A673 (cell line): ENCODE results near the gene METTL8. TPM values are rescaled to one million over a fixed set of nuclear protein-coding genes. Genes with fewer than 3 reads are reported as not detected.

ENCODE experiments used
- BruUV-seq: library from RNA; stranded (reverse); fragments of 400-500 nt; replicated peaks from 2 replicates; lab custom pipeline; 2021; lab: Mats Ljungman, UMichigan
- CTCF ChIA-PET: fragments of 300-600 bp; sonication (Branson Sonifier 250); formaldehyde crosslinking; loops from one replicate; lab custom pipeline; 2022; ENCODE audit warnings: antibody characterized with exemption; lab: Charles Lee
- POLR2A ChIA-PET: fragments of 300-600 bp; sonication (Branson Sonifier 250); formaldehyde crosslinking; loops from one replicate; lab custom pipeline; 2022; ENCODE audit warnings: antibody characterized with exemption; ENCODE audit not compliant: low non-redundant PET; lab: Charles Lee
- DNase-seq: peaks from one replicate; pipeline ENCODE4 v3.0.0-alpha.2; 2015; ENCODE audit warnings: low spot score
- H3K27ac ChIP-seq: fragments of 200-600 bp; sonication (generic); 2 replicates; pipeline ENCODE4 v1.5.1; 2016; ENCODE audit warnings: mixed run types, low read depth, mild to moderate bottlenecking, mixed read lengths, antibody characterized with exemption, low read length; ENCODE audit not compliant: poor library complexity, severe bottlenecking
- H3K27me3 ChIP-seq: fragments of 200-600 bp; sonication (generic); replicated peaks from 2 replicates; pipeline ENCODE4 v1.6.1; 2017; ENCODE audit warnings: mixed run types, low read depth, mild to moderate bottlenecking, mixed read lengths, antibody characterized with exemption, low read length; ENCODE audit not compliant: insufficient read depth, poor library complexity
- H3K36me3 ChIP-seq: fragments of 200-600 bp; sonication (generic); 2 replicates; pipeline ENCODE4 v1.6.1; 2016; ENCODE audit warnings: mixed run types, mild to moderate bottlenecking, mixed read lengths, antibody characterized with exemption, low read length; ENCODE audit not compliant: insufficient read depth, poor library complexity, severe bottlenecking
- H3K4me1 ChIP-seq: fragments of 200-600 bp; sonication (generic); 2 replicates; pipeline ENCODE4 v1.6.1; 2017; ENCODE audit warnings: mixed run types, mild to moderate bottlenecking, mixed read lengths, antibody characterized with exemption, low read length; ENCODE audit not compliant: insufficient read depth, poor library complexity, severe bottlenecking
- H3K4me3 ChIP-seq: fragments of 200-600 bp; sonication (generic); 2 replicates; pipeline ENCODE4 v1.5.1; 2016; ENCODE audit warnings: low read depth, mixed run types, mild to moderate bottlenecking, mixed read lengths, low read length; ENCODE audit not compliant: poor library complexity, severe bottlenecking
- H3K9me3 ChIP-seq: fragments of 200-600 bp; sonication (generic); 2 replicates; pipeline ENCODE4 v1.6.1; 2016; ENCODE audit warnings: mixed run types, low read depth, mild to moderate bottlenecking, mixed read lengths, antibody characterized with exemption, low read length; ENCODE audit not compliant: poor library complexity, severe bottlenecking
- EZH2 ChIP-seq: fragments of 200-600 bp; sonication (generic); IDR thresholded peaks from 2 replicates; pipeline ENCODE4 v1.6.1; 2017; ENCODE audit warnings: borderline replicate concordance, low read depth, mild to moderate bottlenecking, mixed read lengths, antibody characterized with exemption, low read length; ENCODE audit not compliant: poor library complexity, severe bottlenecking
- intact Hi-C: fragments of 100-400 bp; cut with micrococcal nuclease; formaldehyde crosslinking; loops from one replicate; pipeline ENCODE4 v1.10.0; 2022; ENCODE audit not compliant: unreplicated experiment
- total RNA-seq: library from RNA; stranded (reverse); gene quantifications from 2 replicates; pipeline ENCODE4 v1.2.3, GENCODE V29; 2021
- TF ChIP-seq, protein P1 (sequence below): fragments of 300-800, 200-600 bp; sonication (generic); conservative IDR thresholded peaks from 2 replicates; pipeline ENCODE4 v1.5.1; 2017; ENCODE audit warnings: low read depth, mild to moderate bottlenecking, antibody characterized with exemption, low read length, moderate library complexity, mixed read lengths

Gene METTL8
- total RNA-seq, 1 experiment from 2014 or later, result 33.5 TPM

DNA sequence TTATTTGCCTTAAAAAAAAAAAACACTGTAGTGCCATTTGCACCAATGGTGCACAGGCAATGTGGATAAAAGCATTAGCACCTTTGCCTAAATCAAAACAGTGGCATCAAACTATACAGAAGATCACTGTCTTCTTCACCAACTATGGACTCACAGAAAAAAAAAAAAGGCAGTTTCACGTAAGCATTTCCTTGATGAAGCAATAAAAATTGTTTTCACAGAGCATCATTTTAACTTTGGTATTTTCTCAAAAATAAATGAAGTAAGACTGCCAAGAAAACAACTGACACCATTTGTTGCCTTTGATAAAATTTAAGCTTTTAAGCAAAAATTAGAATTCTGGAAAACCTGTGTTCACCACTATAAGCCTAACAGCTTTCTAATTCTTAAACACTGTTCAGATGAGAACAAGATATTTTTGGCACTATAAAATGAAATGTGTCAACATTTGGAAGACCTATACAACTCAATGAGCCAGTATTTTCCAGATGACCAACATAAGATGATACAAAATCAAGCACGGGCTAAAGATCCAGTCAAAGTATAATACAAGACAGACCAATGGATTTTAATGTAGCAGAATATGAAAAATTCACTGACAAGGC, 21.1 kb downstream of the METTL8 start:
- Histone ChIP-seq H3K4me3 (no peak overlapping the region), H3K27ac (no peak overlapping the region), H3K9me3 (no peaks in the 10 kb centered on the region), H3K36me3 (no peaks in the 10 kb centered on the region), H3K27me3 (no peaks in the 10 kb centered on the region), H3K4me1 (peaks cover 40% of the 10 kb centered on the region)
- POLR2A ChIA-PET, result no interaction called here
- intact Hi-C loops, result no loop called here
- no peak for DNase-seq
- TF ChIP-seq, protein P1, sequence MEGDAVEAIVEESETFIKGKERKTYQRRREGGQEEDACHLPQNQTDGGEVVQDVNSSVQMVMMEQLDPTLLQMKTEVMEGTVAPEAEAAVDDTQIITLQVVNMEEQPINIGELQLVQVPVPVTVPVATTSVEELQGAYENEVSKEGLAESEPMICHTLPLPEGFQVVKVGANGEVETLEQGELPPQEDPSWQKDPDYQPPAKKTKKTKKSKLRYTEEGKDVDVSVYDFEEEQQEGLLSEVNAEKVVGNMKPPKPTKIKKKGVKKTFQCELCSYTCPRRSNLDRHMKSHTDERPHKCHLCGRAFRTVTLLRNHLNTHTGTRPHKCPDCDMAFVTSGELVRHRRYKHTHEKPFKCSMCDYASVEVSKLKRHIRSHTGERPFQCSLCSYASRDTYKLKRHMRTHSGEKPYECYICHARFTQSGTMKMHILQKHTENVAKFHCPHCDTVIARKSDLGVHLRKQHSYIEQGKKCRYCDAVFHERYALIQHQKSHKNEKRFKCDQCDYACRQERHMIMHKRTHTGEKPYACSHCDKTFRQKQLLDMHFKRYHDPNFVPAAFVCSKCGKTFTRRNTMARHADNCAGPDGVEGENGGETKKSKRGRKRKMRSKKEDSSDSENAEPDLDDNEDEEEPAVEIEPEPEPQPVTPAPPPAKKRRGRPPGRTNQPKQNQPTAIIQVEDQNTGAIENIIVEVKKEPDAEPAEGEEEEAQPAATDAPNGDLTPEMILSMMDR, result no peak
- TF ChIP-seq EZH2, result no peak
- no TSS peak for BruUV-seq
- CTCF ChIA-PET, result no interaction called here

DNA sequence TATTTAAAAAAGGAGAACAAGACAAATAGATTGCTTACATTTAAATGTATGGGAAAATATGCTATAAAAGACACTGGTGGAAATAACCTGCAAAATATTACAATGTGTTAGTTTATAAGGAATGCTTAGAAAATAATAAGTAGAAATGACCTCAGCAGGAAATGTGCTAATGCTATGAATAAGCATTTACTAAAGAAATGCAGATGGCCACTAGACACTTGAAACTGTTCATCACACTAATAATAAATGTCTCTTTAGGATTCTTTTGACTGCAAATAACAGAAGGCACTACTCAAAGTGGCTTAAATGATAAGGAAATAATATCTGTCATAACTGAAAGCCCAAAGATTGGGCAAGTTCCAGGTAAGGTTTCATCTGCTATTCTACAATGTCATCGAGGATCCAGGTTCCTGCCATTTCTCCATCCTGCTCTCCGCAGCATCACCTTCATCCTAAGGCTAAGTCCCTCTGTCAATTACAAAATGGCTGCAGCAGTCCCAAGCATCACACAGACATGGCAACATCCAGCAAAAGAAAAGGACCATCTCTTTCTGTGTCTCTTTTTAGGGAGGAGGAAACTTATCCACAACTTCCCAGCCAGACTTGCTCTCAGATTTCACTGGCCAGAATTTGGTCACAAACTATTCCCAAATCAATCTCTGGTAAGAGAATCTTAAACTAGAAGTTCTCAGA, 21.9 kb downstream of the METTL8 start:
- no peak for TF ChIP-seq EZH2
- TF ChIP-seq, protein P1, result no peak
- Histone ChIP-seq H3K4me1 (peaks cover 40% of the 10 kb centered on the region), H3K4me3 (no peak overlapping the region), H3K36me3 (no peaks in the 10 kb centered on the region), H3K9me3 (no peaks in the 10 kb centered on the region), H3K27ac (no peak overlapping the region), H3K27me3 (no peaks in the 10 kb centered on the region)
- DNase-seq, result peak; percentile 22
- ChIA-PET POLR2A (no interaction called here), CTCF (no interaction called here)
- no TSS peak for BruUV-seq
- intact Hi-C loops, result no loop called here

DNA sequence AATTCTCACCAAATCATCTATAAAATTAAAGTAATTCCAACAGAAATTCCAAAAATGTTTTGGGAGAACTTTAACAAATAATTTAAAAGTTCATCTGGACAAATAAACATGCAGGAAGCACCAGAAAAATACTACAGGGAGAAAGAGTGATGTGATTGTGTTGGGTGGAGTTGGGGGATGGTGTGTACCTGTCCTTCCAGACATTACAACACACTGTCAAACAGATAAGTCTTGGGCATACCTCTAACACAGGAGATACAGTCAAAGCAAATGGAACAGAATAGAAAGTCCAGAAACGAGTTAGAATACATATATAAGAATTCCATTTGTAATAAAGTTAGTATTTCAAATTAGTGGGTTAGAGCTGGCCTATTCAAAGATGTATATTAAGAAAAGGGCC, 22.6 kb downstream of the METTL8 start:
- POLR2A ChIA-PET, result no interaction called here
- Histone ChIP-seq H3K4me1 (peaks cover 40% of the 10 kb centered on the region), H3K4me3 (no peak overlapping the region), H3K27me3 (no peaks in the 10 kb centered on the region), H3K9me3 (no peaks in the 10 kb centered on the region), H3K27ac (no peak overlapping the region), H3K36me3 (no peaks in the 10 kb centered on the region)
- CTCF ChIA-PET, result no interaction called here
- intact Hi-C loops, result no loop called here
- no TSS peak for BruUV-seq
- TF ChIP-seq, protein P1, result no peak
- TF ChIP-seq EZH2, result no peak
- no peak for DNase-seq
